Endothelial cell of umbilical vein (primary cell): Measurements from ENCODE around the gene PTGES.

Experiments
- GATA2 ChIP-seq: IDR thresholded peaks from 2 replicates; pipeline ENCODE4 v1.7.0; 2011; ENCODE audit warnings: low read depth, mild to moderate bottlenecking, moderate library complexity, mixed read lengths, low read length; ENCODE audit not compliant: insufficient read length, insufficient read depth
- POLR2A ChIP-seq: IDR thresholded peaks from 2 replicates; pipeline ENCODE4 v1.6.1; 2012; ENCODE audit warnings: low read depth, mild to moderate bottlenecking, control low read depth, low read length
- POLR2AphosphoS5 ChIP-seq: IDR thresholded peaks from 2 replicates; pipeline ENCODE4 v1.6.1; 2012; ENCODE audit warnings: low read depth, mild to moderate bottlenecking, control low read depth, low read length, moderate library complexity; ENCODE audit not compliant: insufficient read depth
- TF ChIP-seq, protein P1 (sequence below), 2 donors: IDR thresholded peaks; 1 replicate in 1 of 2; 2 replicates in 1 of 2; pipeline ENCODE4 v1.5.1; 2011; ENCODE audit warnings: low read length in 2 of 2, mild to moderate bottlenecking in 2 of 2, moderate library complexity in 2 of 2, control low read depth in 1 of 2, inconsistent platforms in 1 of 2, low read depth in 1 of 2; ENCODE audit not compliant: insufficient read depth in 1 of 2; ENCODE audit errors: extremely low read depth in 1 of 2

DNA sequence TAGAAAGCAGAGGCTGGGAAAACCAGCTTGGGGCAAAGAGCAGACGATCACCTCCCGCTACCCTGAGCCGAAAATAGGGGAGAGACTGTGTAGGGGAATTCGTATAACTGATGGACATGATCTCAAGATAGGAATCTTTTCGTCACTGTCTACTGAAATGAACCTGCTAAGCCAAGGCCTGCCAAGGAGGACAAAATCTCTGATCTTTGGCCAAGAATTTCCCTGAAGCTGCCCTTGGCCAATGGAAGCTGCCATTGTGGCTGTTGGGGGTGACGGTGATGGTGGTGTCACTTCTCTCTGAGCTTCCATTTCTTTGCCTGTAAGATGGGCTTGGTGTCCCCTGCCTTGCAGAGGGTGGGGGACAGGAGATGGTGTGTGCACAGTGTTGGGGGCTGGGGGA is 3.3 kb upstream of the PTGES start:
- TF ChIP-seq, protein P1, sequence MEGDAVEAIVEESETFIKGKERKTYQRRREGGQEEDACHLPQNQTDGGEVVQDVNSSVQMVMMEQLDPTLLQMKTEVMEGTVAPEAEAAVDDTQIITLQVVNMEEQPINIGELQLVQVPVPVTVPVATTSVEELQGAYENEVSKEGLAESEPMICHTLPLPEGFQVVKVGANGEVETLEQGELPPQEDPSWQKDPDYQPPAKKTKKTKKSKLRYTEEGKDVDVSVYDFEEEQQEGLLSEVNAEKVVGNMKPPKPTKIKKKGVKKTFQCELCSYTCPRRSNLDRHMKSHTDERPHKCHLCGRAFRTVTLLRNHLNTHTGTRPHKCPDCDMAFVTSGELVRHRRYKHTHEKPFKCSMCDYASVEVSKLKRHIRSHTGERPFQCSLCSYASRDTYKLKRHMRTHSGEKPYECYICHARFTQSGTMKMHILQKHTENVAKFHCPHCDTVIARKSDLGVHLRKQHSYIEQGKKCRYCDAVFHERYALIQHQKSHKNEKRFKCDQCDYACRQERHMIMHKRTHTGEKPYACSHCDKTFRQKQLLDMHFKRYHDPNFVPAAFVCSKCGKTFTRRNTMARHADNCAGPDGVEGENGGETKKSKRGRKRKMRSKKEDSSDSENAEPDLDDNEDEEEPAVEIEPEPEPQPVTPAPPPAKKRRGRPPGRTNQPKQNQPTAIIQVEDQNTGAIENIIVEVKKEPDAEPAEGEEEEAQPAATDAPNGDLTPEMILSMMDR (IDR thresholded peaks at IDR 0.05; ENCODE audit: extremely low read depth in 1 of 2, insufficient read depth in 1 of 2, low read depth in 1 of 2, low read length in 2 of 2): no peak
- TF ChIP-seq POLR2A (no peak), GATA2 (no peak), POLR2AphosphoS5 (no peak)
